ENCODE data around the gene NNMT.

NNMT gene

GRCh38 chr11:114263513-114264170, 32.6 kb upstream of the NNMT start:
- DNase-seq, result no peak

GRCh38 chr11:114264381-114264780, 31.8 kb upstream of the NNMT start:
- DNase-seq, result no peak

- DNase-seq, result no peak
Observed at GRCh38 chr11:114265122-114265878, 30.9 kb upstream of the NNMT start.

GRCh38 chr11:114269498-114269897, 26.7 kb upstream of the NNMT start:
- DNase-seq, result no peak

- DNase-seq, result no peak
Observed at GRCh38 chr11:114270531-114271270, 25.5 kb upstream of the NNMT start.

- DNase-seq, result no peak
Observed at GRCh38 chr11:114271316-114271715, 24.9 kb upstream of the NNMT start.

- DNase-seq, result no peak
Observed at GRCh38 chr11:114272311-114272710, 23.9 kb upstream of the NNMT start.

- no peak for DNase-seq
Observed at GRCh38 chr11:114273071-114273470, 23.1 kb upstream of the NNMT start.

GRCh38 chr11:114273890-114274635, 22.1 kb upstream of the NNMT start:
- DNase-seq, result no peak

GRCh38 chr11:114274637-114275036, 21.6 kb upstream of the NNMT start:
- DNase-seq, result no peak

- DNase-seq, result no peak
Observed at GRCh38 chr11:114275280-114275679, 20.9 kb upstream of the NNMT start.

- no peak for DNase-seq
Observed at GRCh38 chr11:114276077-114276476, 20.1 kb upstream of the NNMT start.

GRCh38 chr11:114277637-114278341, 18.4 kb upstream of the NNMT start:
- DNase-seq, result no peak

- no peak for DNase-seq
Observed at GRCh38 chr11:114278342-114279065, 17.7 kb upstream of the NNMT start.

GRCh38 chr11:114279792-114280546, 16.2 kb upstream of the NNMT start:
- no peak for DNase-seq

- DNase-seq, result no peak
Observed at GRCh38 chr11:114280696-114281095, 15.5 kb upstream of the NNMT start.

- no peak for DNase-seq
Observed at GRCh38 chr11:114281388-114281956, 14.7 kb upstream of the NNMT start.

GRCh38 chr11:114282488-114282887, 13.7 kb upstream of the NNMT start:
- no peak for DNase-seq

- DNase-seq, result no peak
Observed at GRCh38 chr11:114283422-114283821, 12.8 kb upstream of the NNMT start.

- DNase-seq, result no peak
Observed at GRCh38 chr11:114284021-114284420, 12.2 kb upstream of the NNMT start.

- no peak for DNase-seq
Observed at GRCh38 chr11:114284914-114285313, 11.3 kb upstream of the NNMT start.

All from activated CD4-positive, alpha-beta T cell treated with anti-CD3 and anti-CD28 coated beads for 4 hours (primary cell).